ENCODE measurements around the gene ABCD1.

Gene ABCD1

GRCh38 chrX:153792368-153792767, 67.7 kb downstream of the ABCD1 start:
- no peak for DNase-seq (ENCODE audit: low read depth)

GRCh38 chrX:153793291-153793690, 68.6 kb downstream of the ABCD1 start:
- no peak for DNase-seq (ENCODE audit: low read depth)
